GM12878 (cell line): ENCODE data around the gene NAT10. TPM values are rescaled to one million over a fixed set of nuclear protein-coding genes. Genes with fewer than 3 reads are reported as not detected.

Experiments
- ATAC-seq: fragments of 200-7000 bp; cut with Tn5 transposase; 3 replicates; pipeline ENCODE4 v1.9.1; 2020; ENCODE audit warnings: mild to moderate bottlenecking, moderate library complexity
- BruUV-seq: library from RNA; stranded (reverse); fragments of 400-500 nt; replicated peaks from 2 replicates; lab custom pipeline; 2021; lab: Mats Ljungman, UMichigan
- CTCF ChIA-PET: fragments of 300-600 bp; sonication (Branson Sonifier 250); formaldehyde crosslinking; extraction: SDS; loops from one replicate; lab custom pipeline; 2021; ENCODE audit warnings: inconsistent platforms; lab: Yijun Ruan, JAX
- POLR2A ChIA-PET: fragments of 350-600 bp; formaldehyde crosslinking; extraction: SDS; loops from one replicate; lab custom pipeline; 2021; ENCODE audit warnings: inconsistent platforms; lab: Charles Lee
- RAD21 ChIA-PET: fragments of 300-600 bp; sonication (Branson Sonifier 250); formaldehyde crosslinking; loops from one replicate; lab custom pipeline; 2023; ENCODE audit warnings: antibody characterized with exemption; ENCODE audit not compliant: unreplicated experiment; lab: Charles Lee
- SMC1A ChIA-PET: fragments of 300-600 bp; sonication (Branson Sonifier 250); formaldehyde crosslinking; loops from one replicate; lab custom pipeline; 2023; ENCODE audit not compliant: unreplicated experiment, uncharacterized antibody; lab: Charles Lee
- DNase-seq: peaks from one replicate; pipeline ENCODE4 v3.0.0-alpha.2; 2011; ENCODE audit warnings: low read depth, low spot score
- FAIRE-seq: peaks from 3 replicates; lab custom pipeline; 2011; peaks lifted over from hg19 to GRCh38; lab: Jason Lieb, UNC
- H2AFZ ChIP-seq: 2 replicates; pipeline ENCODE4 v1.6.0; 2011; ENCODE audit warnings: low read depth, low read length, control low read depth; ENCODE audit not compliant: control insufficient read depth
- H3K27ac ChIP-seq: 2 replicates; pipeline ENCODE4 v1.5.1; 2011; ENCODE audit warnings: control low read depth; ENCODE audit not compliant: control insufficient read depth, insufficient read depth
- H3K27me3 ChIP-seq, 2 experiments: replicated peaks in 1 of 2; 2 replicates each; pipeline versions ENCODE4 v1.6.0 to v1.6.1; 2011; ENCODE audit warnings: low read length in 1 of 2; ENCODE audit not compliant: control insufficient read depth in 2 of 2, insufficient read depth in 2 of 2
- H3K36me3 ChIP-seq, 2 experiments: 2 replicates each; pipeline ENCODE4 v1.5.1; 2011; ENCODE audit warnings: low read length in 1 of 2; ENCODE audit not compliant: control insufficient read depth in 2 of 2, insufficient read depth in 2 of 2
- H3K4me1 ChIP-seq: 2 replicates; pipeline ENCODE4 v1.6.1; 2011; ENCODE audit warnings: mild to moderate bottlenecking, low read length, moderate library complexity, mixed read lengths; ENCODE audit not compliant: control insufficient read depth, insufficient read depth
- H3K4me2 ChIP-seq: 2 replicates; pipeline ENCODE4 v1.6.0; 2011; ENCODE audit warnings: control low read depth; ENCODE audit not compliant: control insufficient read depth, insufficient read depth
- H3K4me3 ChIP-seq: fragments of 200-600 bp; sonication (generic); 2 replicates; pipeline ENCODE4 v1.5.1; 2016
- H3K79me2 ChIP-seq: 2 replicates; pipeline ENCODE4 v1.6.0; 2011; ENCODE audit warnings: low read length; ENCODE audit not compliant: control insufficient read depth, insufficient read depth
- H3K9ac ChIP-seq: 2 replicates; pipeline ENCODE4 v1.8.0; 2011; ENCODE audit warnings: low read length, control low read depth, mixed read lengths; ENCODE audit not compliant: control insufficient read depth, insufficient read depth
- H3K9me3 ChIP-seq: replicated peaks from 3 replicates; pipeline ENCODE4 v1.5.1; 2011; ENCODE audit warnings: mild to moderate bottlenecking, low read length; ENCODE audit not compliant: control insufficient read depth, insufficient read depth
- H4K20me1 ChIP-seq: 2 replicates; pipeline ENCODE4 v1.6.0; 2011; ENCODE audit not compliant: control insufficient read depth, insufficient read depth
- CEBPZ ChIP-seq: fragments of 150-350 bp; IDR thresholded peaks from 2 replicates; pipeline ENCODE4 v1.6.1; 2016; ENCODE audit warnings: low read depth, low read length
- FOS ChIP-seq: IDR thresholded peaks from 3 replicates; pipeline ENCODE4 v1.6.1; 2011; ENCODE audit warnings: borderline replicate concordance; ENCODE audit not compliant: insufficient read length; ENCODE audit errors: extremely low read depth
- POLR2AphosphoS5 ChIP-seq: IDR thresholded peaks from 2 replicates; pipeline ENCODE4 v1.6.1; 2011; ENCODE audit warnings: mild to moderate bottlenecking, low read length, inconsistent platforms
- SKIL ChIP-seq: fragments of 450-650 bp; IDR thresholded peaks from 2 replicates; pipeline ENCODE4 v1.6.1; 2017; ENCODE audit warnings: mild to moderate bottlenecking, low read depth, inconsistent platforms; ENCODE audit not compliant: poor library complexity, severe bottlenecking
- SP1 ChIP-seq: IDR thresholded peaks from one replicate; pipeline ENCODE4 v1.6.1; 2011; ENCODE audit warnings: low read depth, low read length
- WGBS: methylation state at CpG from one replicate; pipeline ENCODE4 v1.1.6; 2016; ENCODE audit warnings: low lambda C conversion rate; ENCODE audit not compliant: insufficient replicate concordance, insufficient coverage; ENCODE audit errors: missing lambda C conversion rate; 5-methylcytosine and 5-hydroxymethylcytosine counted together
- in situ Hi-C: fragments of 300-500 bp; cut with MboI; formaldehyde crosslinking; loops from 9 replicates; pipeline ENCODE4 v1.14.3; 2018; ENCODE audit warnings: mixed read lengths
- intact Hi-C: fragments of 100-400 bp; cut with micrococcal nuclease; formaldehyde crosslinking; loops from one replicate; pipeline ENCODE4 v1.14.2; 2022; ENCODE audit not compliant: unreplicated experiment
- polyA plus RNA-seq, 11 experiments: library from polyadenylated mRNA; depleted of rRNA in 4 of 11; unstranded in 6 of 11; stranded (reverse) in 5 of 11; fragments of >200 nt; fragmentation: Nextera tagmentation in 4 of 11; fragmentation: Illumina TruSeq in 1 of 11; extraction: Ambion mirVana in 4 of 11; extraction: Trizol in 1 of 11; gene quantifications; 1 replicate in 1 of 11; 2 replicates in 10 of 11; pipeline versions ENCODE4 v1.2.1 to v1.2.3, GENCODE V29; 2011 to 2016; ENCODE audit warnings: inconsistent platforms in 2 of 11, missing spikeins in 2 of 11, low read depth in 1 of 11
- total RNA-seq, 4 experiments: library from RNA; depleted of rRNA in 3 of 4; stranded (reverse); fragments of >200 nt in 3 of 4; fragmentation: Illumina TruSeq in 1 of 4; extraction: Trizol in 1 of 4; gene quantifications; 2 replicates each; pipeline versions ENCODE4 v1.2.1 to v1.2.3, GENCODE V29; 2013 to 2021
- TF ChIP-seq, protein P1 (sequence below): IDR thresholded peaks from 2 replicates; pipeline ENCODE4 v1.6.1; 2011; ENCODE audit warnings: borderline replicate concordance, low read depth, mild to moderate bottlenecking, moderate library complexity, low read length; ENCODE audit not compliant: insufficient read depth, poor library complexity, severe bottlenecking
- TF ChIP-seq, protein P2 (sequence below): IDR thresholded peaks from 2 replicates; pipeline ENCODE4 v1.6.1; 2011; ENCODE audit warnings: borderline replicate concordance, low read depth, mild to moderate bottlenecking, moderate library complexity, mixed read lengths, low read length; ENCODE audit not compliant: insufficient read depth; ENCODE audit errors: extremely low read length

The NAT10 gene
- total and polyA plus RNA-seq, 10 of the 15 experiments (the other 5 are each of a cell fraction or from before 2014, with no cell fraction given): 45.1 to 95.5 (median 72.8) TPM

DNA sequence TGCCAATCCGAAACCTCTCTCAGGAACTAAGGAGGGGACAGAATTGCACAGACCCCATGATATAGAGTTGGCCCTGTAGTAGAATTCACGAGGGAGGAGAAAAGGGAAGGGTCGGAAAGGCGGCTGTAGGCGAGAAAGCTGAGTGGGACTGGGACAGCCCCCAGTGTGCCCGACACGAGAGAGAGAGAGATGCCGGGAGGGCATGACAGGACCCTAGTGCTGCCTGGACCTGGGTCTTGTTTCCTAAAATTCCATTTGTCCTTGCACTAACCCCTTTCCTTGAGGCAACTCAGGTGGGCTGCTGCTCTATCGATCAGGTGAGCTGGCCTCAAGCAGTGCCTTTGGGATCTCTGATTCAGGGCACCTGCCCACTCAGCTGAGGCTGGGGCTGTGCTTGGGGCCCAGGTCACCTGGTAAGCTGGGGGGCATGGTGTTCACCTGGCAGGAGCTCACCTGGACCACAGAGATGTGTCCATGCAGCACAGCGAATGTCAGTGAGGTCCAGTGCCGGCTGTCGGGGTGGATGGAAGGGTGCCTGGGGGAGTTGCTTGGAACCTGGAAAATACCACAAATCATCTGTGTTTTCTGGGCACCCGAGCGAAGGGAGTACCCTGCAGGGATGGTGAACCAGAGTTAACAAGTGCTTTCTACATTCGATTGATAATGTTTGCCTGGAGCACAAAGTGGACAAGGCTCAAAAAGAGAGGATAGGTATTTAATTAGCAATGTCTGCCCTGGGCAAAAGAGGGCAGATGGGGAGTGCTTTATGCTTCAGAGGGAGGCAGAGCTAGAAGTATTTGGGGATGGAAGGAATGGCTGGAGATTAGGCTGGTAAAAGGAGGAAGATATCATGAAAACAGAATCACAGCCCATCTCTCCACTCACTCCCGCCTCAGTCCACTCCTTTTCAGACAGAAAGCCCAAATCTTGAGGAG, 61.6 kb downstream of the NAT10 start (continued):
- TF ChIP-seq, protein P1, sequence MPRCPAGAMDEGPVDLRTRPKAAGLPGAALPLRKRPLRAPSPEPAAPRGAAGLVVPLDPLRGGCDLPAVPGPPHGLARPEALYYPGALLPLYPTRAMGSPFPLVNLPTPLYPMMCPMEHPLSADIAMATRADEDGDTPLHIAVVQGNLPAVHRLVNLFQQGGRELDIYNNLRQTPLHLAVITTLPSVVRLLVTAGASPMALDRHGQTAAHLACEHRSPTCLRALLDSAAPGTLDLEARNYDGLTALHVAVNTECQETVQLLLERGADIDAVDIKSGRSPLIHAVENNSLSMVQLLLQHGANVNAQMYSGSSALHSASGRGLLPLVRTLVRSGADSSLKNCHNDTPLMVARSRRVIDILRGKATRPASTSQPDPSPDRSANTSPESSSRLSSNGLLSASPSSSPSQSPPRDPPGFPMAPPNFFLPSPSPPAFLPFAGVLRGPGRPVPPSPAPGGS: no peak
- TF ChIP-seq POLR2AphosphoS5: no peak
- TF ChIP-seq CEBPZ: no peak
- no peak for TF ChIP-seq SP1

DNA sequence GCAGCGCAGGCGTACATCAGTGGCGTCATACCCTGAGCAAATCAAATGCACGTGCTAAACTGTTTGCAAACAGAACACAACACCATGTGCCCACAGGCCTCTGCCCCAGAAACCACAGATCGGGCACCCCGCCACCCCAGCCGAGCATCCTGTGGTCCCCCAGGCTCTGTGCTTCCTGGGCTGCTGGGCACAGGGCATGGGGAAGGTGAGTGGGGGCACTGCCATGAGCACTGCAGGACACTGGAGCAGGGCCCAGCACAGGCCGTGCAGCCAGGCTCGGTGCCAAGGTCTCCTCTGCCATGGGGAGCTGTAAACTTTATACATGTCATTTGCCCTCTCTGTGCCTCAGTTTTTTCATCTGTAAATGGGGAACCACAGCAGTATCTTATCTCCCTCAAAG, 62.5 kb downstream of the NAT10 start:
- H2AFZ ChIP-seq: no peak overlapping the region
- intact Hi-C loops (no loop called here), in situ Hi-C loops (loop anchor here (25.0 kb wide), 1 partner anchor 319 kb away; no protein-coding TSS in a partner anchor)
- H3K4me1 ChIP-seq: no peaks in the 10 kb centered on the region
- ChIA-PET CTCF (interaction anchor here (1.0 to 1.1 kb wide), 2 partner anchors 190 to 193 kb away, joined by 4 to 5 read pairs; partner anchors contain the start of gene ABTB2), SMC1A (interaction anchor here (1.4 kb wide), 1 partner anchor 14 kb away, joined by 3 read pairs; no protein-coding TSS in a partner anchor), POLR2A (no interaction called here), RAD21 (interaction anchor here (0.9 to 1.1 kb wide), 2 partner anchors 12 to 193 kb away, joined by 3 read pairs; no protein-coding TSS in a partner anchor)
- no peak overlapping the region for H3K27ac ChIP-seq
- H3K27me3 ChIP-seq: no peaks in the 10 kb centered on the region
- no peaks in the 10 kb centered on the region for H3K9me3 ChIP-seq
- no peak overlapping the region for H3K4me3 ChIP-seq
- H3K9ac ChIP-seq: no peak overlapping the region
- DNase-seq (no peak), ATAC-seq (no peak), FAIRE-seq (no peak)
- H3K36me3 ChIP-seq: no peaks in the 10 kb centered on the region; a peak in 1 of 4 replicates
- WGBS: 88% methylated on average over 9 of the region's 9 CpGs
- no peaks in the 10 kb centered on the region for H4K20me1 ChIP-seq
- TF ChIP-seq FOS: no peak
- TF ChIP-seq, protein P2, sequence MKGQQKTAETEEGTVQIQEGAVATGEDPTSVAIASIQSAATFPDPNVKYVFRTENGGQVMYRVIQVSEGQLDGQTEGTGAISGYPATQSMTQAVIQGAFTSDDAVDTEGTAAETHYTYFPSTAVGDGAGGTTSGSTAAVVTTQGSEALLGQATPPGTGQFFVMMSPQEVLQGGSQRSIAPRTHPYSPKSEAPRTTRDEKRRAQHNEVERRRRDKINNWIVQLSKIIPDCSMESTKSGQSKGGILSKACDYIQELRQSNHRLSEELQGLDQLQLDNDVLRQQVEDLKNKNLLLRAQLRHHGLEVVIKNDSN: no peak
- no peak for TF ChIP-seq SKIL
- BruUV-seq: no TSS peak
- no peak overlapping the region for H3K4me2 ChIP-seq
- no peaks in the 10 kb centered on the region for H3K79me2 ChIP-seq
